NCI-H345 (cell line): Measurements from ENCODE around the gene PRKACA.

Experiments
- DNase-seq: peaks from one replicate; lab custom pipeline; 2025; lab: John Stamatoyannopoulos, UW

The PRKACA gene

DNA sequence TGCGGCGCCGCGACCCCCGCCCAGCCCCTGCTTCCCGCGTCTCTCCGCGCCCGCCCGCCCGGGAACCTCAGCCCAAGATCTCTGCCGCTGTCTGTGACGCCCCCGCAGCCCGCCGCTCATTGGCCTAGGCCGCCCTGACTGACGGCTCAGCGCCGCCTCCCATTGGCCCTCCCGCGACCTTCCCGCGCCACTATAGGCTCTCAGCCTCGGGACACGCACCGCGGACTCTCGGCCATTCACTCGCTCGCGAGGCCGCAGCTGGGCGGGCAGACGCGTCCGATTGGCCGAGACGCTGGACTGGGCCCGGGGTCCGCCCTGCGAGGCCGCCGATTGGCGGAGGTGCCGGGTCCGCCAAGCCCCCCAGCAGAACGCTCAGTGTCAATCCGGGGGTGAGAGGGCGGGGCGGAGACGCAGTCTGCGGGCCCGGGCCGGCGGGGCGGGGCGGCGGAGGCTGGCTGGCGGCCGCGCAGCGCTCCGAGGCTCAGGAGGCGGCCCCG is at the start of gene PRKACA:
Gene PRKACA (minus strand): TSS at position 95 of the 497 bp plus-strand sequence. CDS start 215 bp downstream, outside the sequence.
- peak; percentile 96 for DNase-seq

DNA sequence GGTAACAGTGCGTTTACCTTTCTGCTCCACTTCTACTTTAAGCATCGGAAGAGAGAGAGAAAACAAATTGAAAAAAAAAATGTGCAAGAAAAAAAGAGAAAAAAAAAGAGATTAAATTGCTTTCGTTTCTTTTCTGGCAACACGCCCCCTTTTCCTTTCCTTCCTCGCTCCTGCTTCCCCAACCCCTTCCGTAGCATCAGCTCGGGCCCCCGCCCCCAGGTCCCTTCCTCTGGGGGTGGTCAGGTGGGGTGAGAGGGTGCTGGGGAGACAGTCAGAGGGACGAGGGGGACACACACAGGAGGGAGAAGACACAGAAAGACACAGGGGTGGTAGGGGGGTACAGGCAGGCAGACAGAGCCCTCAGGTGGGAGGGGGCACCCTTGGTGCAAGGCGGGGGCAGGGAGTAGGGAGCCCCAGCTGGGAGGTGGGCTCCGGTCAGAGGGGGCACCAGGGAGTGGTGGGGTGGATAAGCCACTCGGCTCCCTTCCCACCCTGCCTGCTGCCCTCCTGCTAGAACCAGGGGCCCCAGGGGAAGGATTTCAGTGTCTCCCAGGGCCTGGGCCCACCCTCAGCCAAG is 49.5 kb upstream of the PRKACA start:
- DNase-seq: no peak

DNA sequence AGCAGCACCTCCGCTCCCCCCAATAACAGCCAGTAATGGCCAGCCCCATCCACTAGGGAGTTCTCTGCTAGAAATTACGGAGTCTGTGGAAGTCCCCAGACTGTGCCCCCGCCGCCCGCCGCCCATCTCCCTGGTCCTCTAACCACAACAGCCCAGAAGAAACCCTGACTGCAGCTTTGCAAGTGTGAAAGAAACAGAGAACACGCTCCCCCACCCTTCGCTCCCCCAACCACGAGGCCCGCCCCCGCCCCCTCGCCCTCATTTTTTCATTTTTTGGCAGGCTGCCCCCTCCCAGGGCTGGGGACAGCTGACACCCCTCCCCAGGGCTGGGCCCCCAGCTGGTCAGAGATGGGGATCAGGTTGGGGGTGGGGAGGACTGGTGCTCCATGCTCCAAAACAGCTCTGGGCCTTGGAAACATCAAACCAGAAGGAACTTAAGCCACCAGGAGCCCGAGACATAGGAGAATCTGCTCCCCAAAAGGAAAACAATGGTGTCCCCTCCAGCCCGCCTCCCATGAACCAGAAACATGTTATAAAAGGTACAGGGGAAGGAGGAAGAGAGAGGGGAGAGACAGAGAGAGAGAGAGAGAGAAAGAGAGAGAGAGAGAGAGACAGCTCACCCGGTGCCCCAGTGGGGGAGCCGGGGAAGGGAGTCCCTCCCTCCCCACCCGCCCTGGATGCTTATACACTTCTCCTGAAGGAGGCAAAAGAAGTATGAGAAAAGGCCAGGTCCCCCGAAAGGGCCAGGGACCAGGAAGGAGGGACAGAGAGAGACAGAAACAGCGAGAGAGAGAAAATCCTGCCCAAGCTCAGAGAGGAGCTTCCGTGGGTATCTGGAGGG is 48.6 kb upstream of the PRKACA start:
- no peak for DNase-seq

DNA sequence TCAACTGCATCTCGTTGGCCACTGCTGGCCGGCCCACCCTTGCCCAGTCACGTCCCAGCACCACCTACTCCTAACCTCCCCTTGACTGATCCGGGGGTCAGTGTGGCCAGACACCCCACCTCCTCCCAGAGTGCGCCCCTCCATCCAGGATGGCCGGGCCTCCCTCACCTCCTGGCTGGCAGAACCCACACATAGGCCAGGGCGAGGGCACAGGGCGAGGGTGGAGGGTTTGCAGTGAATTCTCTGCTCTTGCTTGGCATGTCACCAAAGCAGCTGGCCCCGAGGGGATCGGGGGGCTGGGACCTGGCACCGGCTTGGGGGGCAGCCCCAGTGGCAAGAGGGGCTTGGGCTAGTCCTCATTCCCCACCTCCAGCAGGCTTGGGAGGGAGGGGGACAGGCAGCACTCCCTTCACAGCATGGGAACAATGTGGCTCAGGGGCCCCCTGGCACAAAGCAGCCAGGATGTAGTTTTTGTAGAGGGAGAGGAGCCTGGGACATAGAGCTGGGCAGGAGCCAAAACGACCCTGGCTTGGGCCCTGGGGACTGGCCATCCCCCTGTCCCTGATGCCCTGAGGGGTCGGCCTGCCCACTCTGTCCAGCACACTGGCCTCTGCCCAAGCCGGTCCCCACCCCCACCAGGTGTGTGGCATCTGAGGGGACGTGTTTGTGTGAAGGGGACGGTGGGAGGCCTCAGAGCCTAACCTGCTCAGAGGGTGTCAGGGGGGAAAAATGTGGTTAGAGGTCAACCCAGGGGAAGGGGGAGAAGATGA is 47.3 kb upstream of the PRKACA start:
- no peak for DNase-seq

DNA sequence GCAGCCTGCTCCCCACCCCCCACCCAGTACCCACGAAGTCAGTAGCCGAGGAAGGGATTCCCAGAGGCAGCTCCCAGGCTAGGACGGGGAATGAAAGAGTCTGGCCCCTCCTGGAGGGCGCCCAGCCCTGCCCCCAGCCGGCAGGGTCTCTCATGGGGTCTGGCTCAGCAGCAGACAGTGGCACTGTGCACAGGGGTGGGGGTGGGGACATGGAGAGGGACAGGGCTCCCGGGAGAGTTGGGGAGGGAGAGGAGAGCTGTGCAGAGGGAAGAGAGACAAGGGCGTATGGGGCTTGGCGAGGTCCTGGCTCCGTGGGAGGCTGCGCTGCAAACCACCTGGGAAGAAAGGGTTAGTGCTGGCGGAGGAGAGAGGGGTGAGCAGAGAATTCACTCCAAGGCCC is 46.5 kb upstream of the PRKACA start:
- no peak for DNase-seq

DNA sequence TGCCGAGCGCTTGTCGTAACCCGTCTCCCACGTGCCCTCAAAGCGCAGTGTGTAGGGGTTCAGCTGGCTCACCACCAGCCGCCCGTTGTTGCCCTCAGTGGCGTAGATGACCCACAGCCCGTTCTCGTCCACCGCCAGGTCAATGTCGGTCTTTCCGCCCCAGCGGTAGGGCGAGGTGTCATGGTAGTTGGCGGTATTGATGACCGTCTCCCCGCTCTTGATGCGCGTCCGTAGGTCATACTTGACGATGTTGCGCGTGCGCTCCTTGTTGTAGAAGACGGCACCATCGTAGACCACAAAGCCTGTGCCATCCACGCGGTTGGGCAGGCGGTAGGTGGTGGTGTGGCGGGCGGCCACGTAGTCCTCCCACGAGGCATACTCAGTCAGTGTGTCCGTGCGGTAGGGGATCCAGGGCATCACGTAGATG is 45.3 kb upstream of the PRKACA start:
- no peak for DNase-seq

DNA sequence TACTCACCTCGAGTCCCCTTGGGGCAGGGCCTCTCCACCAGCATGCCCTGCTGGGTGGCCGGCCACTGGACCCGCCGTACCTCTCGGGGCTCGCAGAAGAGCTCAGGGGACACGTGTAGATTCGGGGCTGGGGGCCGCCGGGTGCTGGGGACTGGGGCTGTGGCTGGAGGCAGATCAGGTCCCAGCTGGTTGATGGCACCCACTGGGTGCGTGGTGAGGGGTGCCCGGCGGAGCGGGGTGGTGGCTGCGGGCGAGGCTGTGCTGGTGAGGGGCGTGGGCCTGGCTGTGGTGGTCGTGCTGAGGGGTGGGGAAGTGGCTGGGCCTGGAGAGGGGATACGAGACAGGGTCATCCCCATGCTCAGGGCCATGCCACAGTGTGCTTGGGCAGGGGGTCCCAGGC is 43.7 kb upstream of the PRKACA start:
- no peak for DNase-seq

DNA sequence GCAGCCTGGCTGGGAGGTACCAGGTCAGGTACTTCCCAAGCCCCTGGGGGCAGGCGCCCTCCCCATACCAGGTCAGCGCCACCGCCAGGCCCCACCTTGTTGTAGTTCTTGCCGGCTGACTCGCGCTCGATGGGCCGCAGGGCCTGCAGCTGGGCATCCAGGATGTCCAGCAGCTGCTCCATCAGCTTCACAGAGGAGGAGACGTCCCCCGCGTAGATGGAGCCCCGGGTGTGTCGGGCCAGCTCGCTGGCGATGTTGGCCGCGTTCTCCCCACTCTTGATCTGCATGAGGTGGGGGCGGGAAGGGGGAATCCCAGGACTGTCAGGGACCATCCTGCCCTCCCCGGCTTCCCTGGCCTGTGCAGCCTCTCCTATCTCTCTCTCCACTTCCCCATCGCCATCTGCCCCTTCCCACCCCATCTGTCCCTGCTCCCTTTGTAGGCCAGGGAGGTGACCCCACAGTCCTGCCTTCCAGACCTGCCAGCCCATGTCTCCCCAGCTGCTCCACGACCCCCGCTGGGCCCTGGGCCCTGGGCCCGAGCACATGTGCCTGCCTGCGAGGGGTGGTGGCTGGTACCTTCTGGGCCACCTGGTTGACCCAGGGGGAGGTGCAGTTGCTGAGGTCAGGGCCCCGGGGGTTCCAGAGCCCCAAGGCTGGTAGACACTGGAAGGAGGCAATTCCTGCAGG is 42.6 kb upstream of the PRKACA start:
- no peak for DNase-seq

DNA sequence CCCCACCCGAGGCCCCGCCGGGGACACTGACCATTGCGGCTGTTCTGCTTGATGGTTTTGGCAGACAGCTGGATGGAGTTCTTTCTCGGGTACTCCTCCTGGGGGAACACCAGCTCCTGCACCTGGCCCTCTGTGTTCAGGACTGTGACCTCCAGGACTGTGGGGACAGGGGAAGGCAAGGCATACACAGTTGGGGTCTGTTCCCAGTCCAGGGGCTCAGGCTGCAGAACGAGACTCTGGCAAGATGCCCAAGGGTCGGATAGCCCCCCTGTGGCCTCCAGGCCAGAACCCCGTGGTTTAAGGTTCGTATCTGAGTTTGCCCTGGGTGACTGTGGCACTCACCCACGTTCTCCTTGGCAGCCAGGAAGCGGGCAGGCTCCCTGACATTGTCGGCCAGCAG is 41.5 kb upstream of the PRKACA start:
- DNase-seq: no peak

DNA sequence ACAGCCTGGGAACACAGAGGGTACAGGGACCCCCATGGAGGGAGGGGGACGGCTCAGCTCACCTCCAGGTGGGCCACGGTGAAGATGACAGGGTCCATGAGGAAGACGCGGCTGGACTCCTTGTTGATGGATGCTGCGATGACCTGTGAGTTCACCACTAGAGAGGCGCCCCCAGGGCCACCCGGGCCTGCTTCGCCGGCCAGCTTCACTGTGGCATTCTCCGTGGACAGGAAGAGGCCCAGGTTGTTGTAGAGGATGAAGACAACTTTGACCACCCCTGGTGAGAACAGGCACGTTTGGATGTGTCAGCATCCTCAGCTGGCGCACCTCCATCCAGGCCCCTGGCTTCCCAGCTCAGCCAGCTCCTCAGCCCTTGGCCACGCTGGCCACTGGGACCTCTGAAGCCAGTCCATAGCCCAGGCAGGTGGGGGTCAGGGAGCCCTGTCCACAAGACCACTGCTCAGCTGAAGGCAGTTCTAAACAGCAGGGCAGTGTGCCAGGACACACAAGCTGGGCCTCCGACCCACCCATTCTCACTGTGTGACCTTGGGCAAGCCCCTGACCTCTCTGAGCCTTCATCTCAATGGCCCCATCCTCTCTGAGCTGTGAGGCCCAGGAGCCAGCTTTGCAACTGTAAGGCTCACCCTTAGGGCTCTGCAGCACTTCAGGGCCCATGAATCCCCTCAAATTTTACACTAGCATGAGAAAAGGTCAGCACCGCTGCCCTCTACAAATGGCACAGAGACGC is 40.9 kb upstream of the PRKACA start:
- no peak for DNase-seq

DNA sequence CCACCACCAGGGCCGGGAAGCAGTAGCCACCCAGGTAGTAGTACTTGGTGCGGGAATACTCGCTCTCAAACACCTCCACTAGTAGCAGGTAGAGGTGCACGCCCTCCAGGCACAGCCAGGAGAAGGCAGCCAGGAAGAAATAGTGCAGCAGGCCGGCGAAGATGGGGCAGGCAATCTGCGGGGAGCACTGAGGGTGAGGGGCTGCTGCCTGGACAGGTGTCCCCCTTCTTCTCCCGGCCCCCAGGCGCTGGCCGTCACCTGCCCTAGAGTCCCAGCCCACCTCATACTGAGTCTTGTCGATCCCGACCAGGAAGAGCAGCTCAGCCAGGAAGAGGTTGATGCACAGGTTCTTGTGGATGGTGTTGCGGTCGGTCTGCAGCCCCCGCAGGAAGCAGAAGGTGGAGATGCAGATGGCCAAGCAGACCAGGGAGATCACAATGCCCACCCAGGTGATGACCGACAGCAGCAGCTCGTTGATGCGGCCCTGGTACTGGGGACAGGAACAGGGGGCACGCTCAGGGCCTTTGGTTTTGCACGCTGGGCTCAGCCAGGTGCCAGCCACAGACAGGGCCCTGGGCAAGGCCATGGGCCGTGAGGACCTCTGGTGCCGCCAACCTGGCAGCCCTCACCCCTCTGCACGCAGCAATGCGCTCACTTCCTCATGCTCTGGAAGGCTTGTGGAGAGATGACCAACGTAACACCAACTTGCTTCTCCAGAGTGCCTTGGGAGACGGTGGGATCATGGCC is 39.6 kb upstream of the PRKACA start:
- no peak for DNase-seq

DNA sequence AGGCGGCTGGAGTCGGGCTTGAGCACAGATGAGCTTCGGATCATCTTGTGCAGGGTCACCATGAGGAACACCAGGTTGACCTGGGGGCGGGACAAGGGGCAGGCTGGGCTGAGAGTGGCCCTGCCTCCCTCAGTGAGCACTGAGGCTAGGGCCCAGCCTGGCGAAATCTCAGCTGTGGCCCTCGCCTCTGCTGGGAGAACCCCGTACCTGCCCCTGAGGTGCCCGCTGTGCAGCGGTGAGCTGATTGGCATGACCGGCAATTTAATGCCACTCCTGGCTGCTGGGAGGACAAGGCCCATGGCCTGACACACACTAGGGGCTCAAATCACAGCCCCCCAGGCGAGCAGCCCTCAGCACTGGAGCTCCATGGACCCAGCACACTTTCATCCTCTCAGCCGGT is 38.6 kb upstream of the PRKACA start:
- DNase-seq: no peak

DNA sequence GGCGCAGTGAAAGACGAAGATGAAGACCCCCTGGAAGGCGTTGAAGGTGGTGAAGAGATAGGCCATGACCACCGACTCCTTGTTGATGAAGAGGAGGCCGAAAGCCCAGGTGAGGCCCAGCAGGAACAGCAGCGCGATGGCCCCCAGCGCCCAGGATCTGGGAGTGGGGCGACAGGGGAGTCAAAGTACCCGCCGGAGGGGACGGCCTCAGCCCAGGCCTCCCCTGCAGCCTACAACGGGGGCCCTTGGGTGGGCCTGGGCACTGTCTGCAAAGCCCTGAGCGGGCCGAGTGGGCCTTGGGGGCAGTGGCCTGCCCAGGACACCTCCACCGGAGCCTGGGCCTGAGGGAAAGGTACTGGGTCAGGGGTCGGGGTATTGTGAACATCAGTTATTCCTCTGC is 37.8 kb upstream of the PRKACA start:
- DNase-seq: no peak

DNA sequence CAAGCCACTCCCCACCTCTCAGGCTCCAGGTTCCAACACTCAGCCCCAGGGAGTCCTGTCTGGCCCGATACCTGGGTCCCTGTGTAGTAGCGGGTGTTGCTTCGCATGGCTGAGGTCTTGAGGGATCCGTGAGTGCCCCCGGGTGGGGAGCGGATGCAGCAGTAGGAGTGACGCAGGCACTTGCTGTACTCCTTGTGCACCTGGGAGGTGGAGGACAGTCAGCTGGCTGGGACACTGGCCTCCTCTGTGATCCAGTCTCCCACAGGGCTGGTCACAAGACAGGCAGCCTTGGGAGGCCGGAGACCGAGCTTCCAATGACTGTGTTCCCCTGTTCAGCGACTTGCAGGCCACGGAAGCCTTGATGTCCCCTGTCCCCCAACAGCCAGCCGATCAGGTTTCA is 35.2 kb upstream of the PRKACA start:
- DNase-seq: no peak

DNA sequence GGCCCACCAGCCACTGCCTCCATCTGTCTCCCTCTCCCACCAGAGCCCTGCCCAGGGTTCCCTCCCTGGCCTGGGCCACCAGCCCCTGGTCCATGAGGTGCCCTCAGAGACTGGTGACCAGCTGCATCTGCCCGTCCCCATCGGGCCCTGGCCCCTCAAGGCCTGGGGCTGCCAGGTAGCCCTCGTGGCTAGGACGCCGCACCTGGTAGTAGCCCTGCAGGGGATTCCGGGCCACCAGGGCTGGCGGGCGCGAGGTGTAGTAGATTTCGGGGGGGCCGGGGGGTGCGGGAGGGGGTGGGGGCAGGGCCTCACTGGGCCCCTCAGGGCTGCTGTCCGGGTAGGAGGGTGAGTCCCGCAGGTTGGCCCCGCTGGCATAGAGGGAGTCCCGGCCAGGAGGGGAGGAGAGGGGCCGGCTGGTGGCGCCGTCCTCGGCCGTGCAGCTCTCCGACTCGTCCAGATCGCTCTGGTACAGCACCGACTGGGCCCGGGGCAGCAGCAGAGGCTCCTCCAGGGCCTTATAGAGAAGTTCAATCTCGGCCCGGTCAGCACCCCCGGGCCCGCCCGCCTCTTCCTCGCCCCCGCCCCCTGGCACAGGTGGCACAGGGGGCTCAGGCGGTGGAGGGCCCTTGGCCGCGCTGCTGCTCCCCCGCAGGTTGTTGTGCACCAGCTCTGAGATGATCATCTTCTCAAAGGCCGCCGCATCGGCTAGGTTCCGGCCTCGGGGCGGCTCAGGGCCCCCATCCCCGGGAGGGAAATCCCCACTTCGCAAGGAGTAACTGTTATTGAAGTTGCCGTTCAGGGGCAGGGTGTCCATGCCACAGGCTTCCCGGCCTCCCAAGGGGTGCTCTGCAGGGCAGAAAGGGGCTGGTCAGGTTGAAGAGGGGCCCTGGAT is 33.5 kb upstream of the PRKACA start:
- DNase-seq: no peak

DNA sequence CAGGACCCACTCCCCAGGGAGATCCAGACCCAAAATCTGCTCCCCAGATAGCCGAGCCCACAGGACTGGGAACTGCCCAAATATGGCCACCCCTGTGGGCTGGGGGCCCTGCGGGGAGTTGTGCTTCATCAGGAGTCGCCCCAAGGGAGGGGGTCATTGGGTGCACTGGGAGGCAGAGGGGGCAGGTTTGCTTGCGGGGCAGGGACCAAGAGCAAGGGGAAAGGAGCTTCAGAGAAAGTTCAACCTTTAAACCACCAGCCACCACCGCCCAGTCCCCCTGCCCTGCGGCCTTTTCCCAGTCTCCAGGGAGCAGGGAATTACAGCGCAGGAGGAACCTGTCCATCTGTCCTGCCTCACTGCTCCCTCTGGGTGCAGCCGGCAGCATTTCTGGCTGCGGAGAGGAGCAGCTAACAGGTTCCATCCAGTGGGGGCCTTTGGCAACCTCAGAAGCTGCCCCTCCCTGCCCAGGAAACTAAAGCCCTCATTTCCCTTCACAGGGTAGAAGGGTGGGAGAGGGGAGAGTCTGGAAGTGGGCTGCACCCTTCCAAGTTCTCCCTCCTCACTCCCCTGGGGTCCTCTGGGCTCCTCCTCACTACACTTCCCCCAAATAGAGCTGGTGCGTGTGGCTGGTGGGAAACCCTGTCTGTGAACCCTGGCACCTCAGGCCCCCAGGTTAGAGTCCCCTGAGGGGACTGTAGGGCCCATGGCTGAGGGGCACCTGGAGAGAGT is 32.6 kb upstream of the PRKACA start:
- DNase-seq: no peak

DNA sequence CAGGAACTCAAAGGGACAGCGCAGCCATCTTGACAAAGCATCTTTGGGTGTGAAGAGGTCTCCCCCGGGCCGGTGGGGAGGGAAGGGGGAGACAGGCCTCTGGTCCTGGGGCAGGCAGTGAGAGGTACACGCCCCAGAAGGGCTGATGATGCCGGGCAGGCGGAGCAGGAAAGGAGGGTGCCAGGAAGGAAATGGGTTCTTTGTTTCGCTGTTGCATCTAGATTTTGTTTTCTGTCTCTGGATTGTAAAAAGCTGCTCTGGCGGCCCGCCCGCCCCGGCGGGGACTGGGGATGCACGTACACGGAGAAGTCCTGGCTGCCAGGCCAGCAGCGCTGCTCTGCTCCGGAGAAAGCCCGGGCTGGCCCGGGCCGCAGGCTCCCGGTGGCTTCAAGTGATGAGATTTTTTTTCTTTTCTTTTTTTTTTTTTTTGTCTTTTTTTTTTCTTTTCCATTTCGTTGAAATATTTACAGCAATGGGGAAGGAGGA is 32.0 kb upstream of the PRKACA start:
- no peak for DNase-seq

DNA sequence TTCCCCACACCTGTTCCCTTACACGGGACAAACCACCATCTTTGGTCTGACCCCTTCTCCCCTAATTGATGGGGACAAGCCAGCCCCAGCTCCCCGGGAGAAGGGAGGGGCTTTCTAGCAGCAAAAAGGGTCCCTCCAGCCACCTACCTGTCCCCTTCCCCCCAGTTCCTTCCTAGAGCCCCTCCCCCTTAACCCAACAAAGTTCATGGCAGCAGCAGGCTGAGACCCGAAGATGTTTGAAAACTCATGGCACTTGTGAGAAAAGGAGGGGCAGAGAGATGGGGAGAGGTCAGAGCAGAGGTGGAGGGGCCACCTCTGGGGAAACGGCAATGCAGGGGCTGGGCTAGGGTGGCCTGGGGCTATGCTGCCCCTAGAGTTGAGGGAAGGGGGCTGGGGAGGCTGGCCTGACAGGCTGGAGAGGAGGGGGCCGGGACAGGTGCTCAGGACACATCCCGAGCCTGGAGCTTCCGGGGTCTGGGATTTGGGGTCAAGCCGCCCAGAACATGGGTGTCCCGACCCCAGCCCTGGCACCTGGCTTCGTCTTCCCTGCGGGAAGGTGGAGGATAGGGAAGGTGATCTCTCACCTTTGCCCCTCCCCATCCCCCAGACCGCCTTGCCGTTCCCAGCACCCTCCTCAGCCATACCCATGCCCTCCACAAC is 31.3 kb upstream of the PRKACA start:
- DNase-seq: no peak
